Caco-2 (cell line): Measurements from ENCODE around the gene CHST9. TPM values are rescaled to one million over a fixed set of nuclear protein-coding genes. Genes with fewer than 3 reads are reported as not detected.

Experiments used
- BruUV-seq: library from RNA; stranded (reverse); fragments of 400-500 nt; replicated peaks from 2 replicates; lab custom pipeline; 2021; lab: Mats Ljungman, UMichigan
- CTCF ChIA-PET: fragments of 300-600 bp; sonication (Branson Sonifier 250); formaldehyde crosslinking; loops from one replicate; lab custom pipeline; 2022; ENCODE audit warnings: antibody characterized with exemption; lab: Charles Lee
- POLR2A ChIA-PET: fragments of 300-600 bp; sonication (Branson Sonifier 250); formaldehyde crosslinking; loops from one replicate; lab custom pipeline; 2022; ENCODE audit warnings: antibody characterized with exemption; lab: Charles Lee
- DNase-seq, 2 experiments: peaks; one replicate each; pipeline versions ENCODE4 v3.0.0 to v3.0.0-alpha.2; 2020 to 2022
- H3K27me3 ChIP-seq: replicated peaks from 2 replicates; pipeline ENCODE4 v1.6.0; 2011; ENCODE audit warnings: low read length; ENCODE audit not compliant: control insufficient read depth, insufficient read depth
- H3K36me3 ChIP-seq: 2 replicates; pipeline ENCODE4 v1.5.1; 2011; ENCODE audit warnings: low read length; ENCODE audit not compliant: control insufficient read depth, insufficient read depth
- H3K4me1 ChIP-seq: fragments of 250-450 bp; sonication (Bioruptor Pico); 2 replicates; pipeline ENCODE4 v1.5.1; 2020; ENCODE audit warnings: mild to moderate bottlenecking
- H3K4me3 ChIP-seq: 2 replicates; pipeline ENCODE4 v1.5.1; 2011; ENCODE audit warnings: low read depth, mild to moderate bottlenecking, control low read depth, low read length
- H3K9me3 ChIP-seq: fragments of 250-450 bp; sonication (Bioruptor Pico); 2 replicates; pipeline ENCODE4 v1.5.1; 2020; ENCODE audit warnings: mild to moderate bottlenecking, moderate library complexity
- H3K27ac Mint-ChIP-seq: one replicate; pipeline ENCODE4 v1.8.0; 2022; ENCODE audit warnings: mixed read lengths; ENCODE audit not compliant: unreplicated experiment
- H3K27me3 Mint-ChIP-seq: one replicate; pipeline ENCODE4 v1.8.0; 2022; ENCODE audit warnings: mixed read lengths; ENCODE audit not compliant: insufficient read depth, unreplicated experiment
- H3K36me3 Mint-ChIP-seq: one replicate; pipeline ENCODE4 v1.8.0; 2022; ENCODE audit warnings: mild to moderate bottlenecking, mixed read lengths; ENCODE audit not compliant: insufficient read depth, unreplicated experiment
- H3K4me1 Mint-ChIP-seq: one replicate; pipeline ENCODE4 v1.8.0; 2022; ENCODE audit warnings: low read depth, mixed read lengths; ENCODE audit not compliant: unreplicated experiment
- H3K4me3 Mint-ChIP-seq: one replicate; pipeline ENCODE4 v1.8.0; 2022; ENCODE audit warnings: mild to moderate bottlenecking, moderate library complexity, mixed read lengths; ENCODE audit not compliant: unreplicated experiment
- H3K9me3 Mint-ChIP-seq: one replicate; pipeline ENCODE4 v1.8.0; 2022; ENCODE audit warnings: mixed read lengths; ENCODE audit not compliant: unreplicated experiment
- CTCF ChIP-seq, 2 experiments: fragments of 200-600 bp in 1 of 2; IDR thresholded peaks; 1 replicate in 1 of 2; 2 replicates in 1 of 2; pipeline versions ENCODE4 v1.5.1 to v1.8.0; 2011 to 2022; ENCODE audit warnings: antibody characterized with exemption in 1 of 2, control low read depth in 1 of 2, inconsistent platforms in 1 of 2, low read depth in 1 of 2, low read length in 1 of 2, mild to moderate bottlenecking in 1 of 2, moderate library complexity in 1 of 2; ENCODE audit not compliant: insufficient read depth in 1 of 2, severe bottlenecking in 1 of 2, unreplicated experiment in 1 of 2
- intact Hi-C: fragments of 100-400 bp; cut with micrococcal nuclease; formaldehyde crosslinking; loops from one replicate; pipeline ENCODE4 v1.10.0; 2022; ENCODE audit not compliant: unreplicated experiment
- total RNA-seq: library from RNA; stranded (reverse); gene quantifications from 2 replicates; pipeline ENCODE4 v1.2.3, GENCODE V29; 2022

The CHST9 gene
- total RNA-seq, 1 experiment from 2014 or later = 26.5 TPM

- Mint-ChIP-seq H3K27ac (no peak overlapping the region), H3K9me3 (no peaks in the 10 kb centered on the region), H3K4me1 (peaks cover 14% of the 10 kb centered on the region), H3K36me3 (no peaks in the 10 kb centered on the region), H3K4me3 (no peak overlapping the region), H3K27me3 (no peaks in the 10 kb centered on the region)
- ChIA-PET CTCF (no interaction called here), POLR2A (no interaction called here)
- no TSS peak for BruUV-seq
- no peaks in the 10 kb centered on the region for H3K27me3 ChIP-seq
- no peaks in the 10 kb centered on the region for H3K9me3 ChIP-seq
- no peak for TF ChIP-seq CTCF (IDR thresholded peaks at IDR 0.05; ENCODE audit: insufficient read depth in 1 of 2, low read depth in 1 of 2, low read length in 1 of 2, severe bottlenecking in 1 of 2, unreplicated experiment in 1 of 2)
- no peak overlapping the region for H3K4me3 ChIP-seq
- no peaks in the 10 kb centered on the region for H3K36me3 ChIP-seq
- intact Hi-C loops = loop anchor here (5.0 kb wide), 1 partner anchor 39 kb away; no protein-coding TSS in a partner anchor
- peaks cover 19% of the 10 kb centered on the region; the same call in 1 of the 2 replicates for H3K4me1 ChIP-seq
- no peak for DNase-seq
Measured at GRCh38 chr18:27175914-27176313, 9.2 kb downstream of the CHST9 start.

- Histone ChIP-seq H3K4me3 (no peak overlapping the region), H3K4me1 (peaks cover 19% of the 10 kb centered on the region; the same call in 1 of the 2 replicates), H3K36me3 (no peaks in the 10 kb centered on the region), H3K9me3 (no peaks in the 10 kb centered on the region), H3K27me3 (no peaks in the 10 kb centered on the region)
- no peak for DNase-seq
- H3K27ac Mint-ChIP-seq = no peak overlapping the region
- no peak for TF ChIP-seq CTCF (IDR thresholded peaks at IDR 0.05; ENCODE audit: insufficient read depth in 1 of 2, low read depth in 1 of 2, low read length in 1 of 2, severe bottlenecking in 1 of 2, unreplicated experiment in 1 of 2)
- H3K36me3 Mint-ChIP-seq = no peaks in the 10 kb centered on the region
- H3K27me3 Mint-ChIP-seq = no peaks in the 10 kb centered on the region
- POLR2A ChIA-PET = no interaction called here
- H3K9me3 Mint-ChIP-seq = no peaks in the 10 kb centered on the region
- intact Hi-C loops = loop anchor here (5.0 kb wide), 1 partner anchor 38 kb away; no protein-coding TSS in a partner anchor
- no TSS peak for BruUV-seq
- CTCF ChIA-PET = no interaction called here
- H3K4me3 Mint-ChIP-seq = no peak overlapping the region
- H3K4me1 Mint-ChIP-seq = peaks cover 14% of the 10 kb centered on the region
Measured at GRCh38 chr18:27175245-27175644, 9.9 kb downstream of the CHST9 start.

DNA sequence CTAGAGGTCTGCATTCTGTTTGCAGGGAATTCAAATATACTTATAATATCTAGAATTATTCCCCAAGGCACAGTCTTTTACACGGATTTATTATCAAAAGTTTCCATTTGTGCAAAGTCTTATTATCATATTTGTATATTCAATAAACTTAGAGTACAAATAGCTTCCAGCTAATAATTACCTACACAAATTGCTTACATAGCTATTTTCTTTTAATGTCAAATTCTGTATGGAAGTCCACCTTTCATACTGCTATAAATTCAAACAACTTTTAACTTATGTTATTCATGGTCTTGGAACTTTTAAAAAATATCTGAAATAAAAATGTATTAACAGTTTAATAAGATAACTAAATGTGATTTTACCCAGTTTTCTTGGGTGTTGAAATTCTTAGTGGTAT is 13.1 kb downstream of the CHST9 start:
- Mint-ChIP-seq H3K9me3 (no peaks in the 10 kb centered on the region), H3K36me3 (no peaks in the 10 kb centered on the region), H3K27me3 (no peaks in the 10 kb centered on the region), H3K4me3 (no peak overlapping the region), H3K27ac (no peak overlapping the region), H3K4me1 (peaks cover 8% of the 10 kb centered on the region)
- CTCF ChIA-PET = no interaction called here
- Histone ChIP-seq H3K9me3 (no peaks in the 10 kb centered on the region), H3K27me3 (no peaks in the 10 kb centered on the region), H3K4me3 (no peak overlapping the region), H3K4me1 (0 out of 2 replicates have a peak, but pooled peaks cover 5% of the 10 kb centered on the region), H3K36me3 (no peaks in the 10 kb centered on the region)
- POLR2A ChIA-PET = no interaction called here
- TF ChIP-seq CTCF (IDR thresholded peaks at IDR 0.05; ENCODE audit: insufficient read depth in 1 of 2, low read depth in 1 of 2, low read length in 1 of 2, severe bottlenecking in 1 of 2, unreplicated experiment in 1 of 2) = no peak
- intact Hi-C loops = no loop called here
- no peak for DNase-seq
- BruUV-seq = no TSS peak
